Muscle of arm (tissue), 12 donors: ENCODE measurements around the gene MYL6B. TPM values are rescaled to one million over a fixed set of nuclear protein-coding genes. Genes with fewer than 3 reads are reported as not detected.
A peak's percentile ranks its signal among the peaks of the same experiment; 100 is the strongest.
"Not testable (repeated sequence)": the region's sequence is repeated elsewhere in the genome, so short reads cannot be mapped to it uniquely, and the experiment has no call there.

Experiments
- DNase-seq: peaks from one replicate; pipeline ENCODE4 v3.0.0-alpha.2; 2013
- polyA plus RNA-seq, 12 donors: library from polyadenylated mRNA; unstranded; fragments of 120-200 nt; gene quantifications; one replicate each; pipeline ENCODE4 v1.2.1, GENCODE V29; 2013; ENCODE audit not compliant: insufficient read length in 12 of 12

MYL6B gene
- polyA plus RNA-seq, 12 donors, result 364 to 1,212 (median 828) TPM

DNA sequence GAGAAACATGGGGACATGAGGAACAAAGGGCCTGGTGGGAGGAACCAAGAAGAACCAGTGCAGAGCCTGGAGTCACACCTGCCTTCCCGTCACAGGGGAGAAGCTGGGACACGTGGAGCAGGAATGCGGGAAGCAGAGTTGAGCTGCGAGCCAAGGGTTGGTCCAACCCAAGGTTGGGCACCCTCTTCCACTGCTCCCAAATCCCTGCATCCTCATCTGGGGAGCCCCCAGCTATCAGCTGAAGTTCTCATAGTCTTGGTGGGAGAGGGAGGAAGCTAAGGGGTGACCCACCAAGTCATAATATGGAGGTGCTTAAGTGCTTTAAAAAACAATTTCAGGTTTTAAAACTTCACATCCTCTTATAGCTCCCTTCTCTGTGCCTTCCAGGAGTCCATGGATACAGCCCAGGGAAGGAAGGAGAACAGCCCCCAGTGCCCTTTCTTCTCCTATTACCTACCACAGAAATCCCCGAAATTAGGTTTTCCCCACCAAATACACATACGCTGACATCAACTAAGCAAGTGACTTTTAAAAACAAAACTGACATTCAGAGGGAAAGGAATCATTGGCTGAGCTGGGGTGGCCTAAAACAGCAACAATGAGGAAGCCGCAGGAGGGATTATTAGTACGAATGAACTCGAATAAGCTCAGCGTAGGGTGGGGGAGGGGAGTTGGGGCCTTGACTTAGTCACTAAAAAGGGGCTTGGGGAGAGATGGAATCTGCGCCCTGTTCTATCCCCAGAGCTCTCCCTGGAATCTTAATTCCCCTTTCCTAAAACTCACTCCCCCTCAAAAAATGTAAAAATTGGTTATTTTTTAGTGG, 10.3 kb downstream of the MYL6B start:
- DNase-seq, result no peak

GRCh38 chr12:56163533-56164344, 11.4 kb downstream of the MYL6B start:
- DNase-seq, result no peak

- DNase-seq, result no peak
Measured at GRCh38 chr12:56164345-56164729, 11.9 kb downstream of the MYL6B start.

DNA sequence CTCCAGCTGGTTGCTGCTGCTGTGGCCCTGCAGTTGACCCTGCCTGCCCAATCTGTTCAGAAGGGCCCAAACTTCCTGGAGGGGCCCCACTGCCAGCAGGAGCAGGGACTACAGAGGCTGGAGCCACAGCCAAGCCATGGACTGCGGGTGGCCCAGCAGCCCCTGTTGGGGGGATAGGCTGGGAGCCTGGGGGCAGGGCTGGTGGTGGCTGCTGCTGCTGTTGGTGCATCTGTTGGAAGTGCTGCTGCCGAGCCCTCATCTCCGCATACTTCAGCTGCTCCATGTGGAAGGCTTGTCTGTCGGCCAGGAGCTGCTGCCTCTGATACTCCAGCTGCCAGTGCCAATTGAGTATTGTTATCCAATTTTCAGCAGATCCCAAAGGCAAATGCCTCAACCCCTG, 13.0 kb downstream of the MYL6B start:
- DNase-seq, result no peak

DNA sequence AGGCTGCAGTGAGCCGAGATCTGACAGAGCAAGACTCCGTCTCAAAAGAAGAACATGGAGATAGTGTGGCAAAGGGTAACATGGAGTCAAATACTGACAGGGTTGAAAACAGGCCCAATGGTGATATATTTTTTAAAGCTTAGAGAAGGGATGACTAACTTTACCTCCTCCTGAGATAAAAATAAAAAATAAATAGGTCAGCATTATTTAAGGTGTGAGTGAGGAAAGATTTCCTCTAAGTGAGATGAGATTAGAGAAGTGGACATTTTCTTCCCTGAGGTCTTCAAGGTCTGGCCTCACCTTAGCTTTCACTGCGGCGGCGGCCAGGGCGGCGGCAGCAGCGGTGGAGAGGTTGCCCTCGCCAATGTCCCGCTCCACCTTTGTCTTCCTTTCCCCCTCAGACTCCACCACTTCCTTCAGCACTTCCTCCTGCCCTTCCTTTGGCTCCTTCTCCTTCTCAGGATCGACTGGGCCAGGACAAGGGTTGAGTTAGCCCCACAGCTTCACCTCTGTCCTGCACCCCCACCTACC, 16.9 kb downstream of the MYL6B start:
- no peak for DNase-seq

- no peak for DNase-seq
Measured at GRCh38 chr12:56172839-56173238, 20.5 kb downstream of the MYL6B start.

DNA sequence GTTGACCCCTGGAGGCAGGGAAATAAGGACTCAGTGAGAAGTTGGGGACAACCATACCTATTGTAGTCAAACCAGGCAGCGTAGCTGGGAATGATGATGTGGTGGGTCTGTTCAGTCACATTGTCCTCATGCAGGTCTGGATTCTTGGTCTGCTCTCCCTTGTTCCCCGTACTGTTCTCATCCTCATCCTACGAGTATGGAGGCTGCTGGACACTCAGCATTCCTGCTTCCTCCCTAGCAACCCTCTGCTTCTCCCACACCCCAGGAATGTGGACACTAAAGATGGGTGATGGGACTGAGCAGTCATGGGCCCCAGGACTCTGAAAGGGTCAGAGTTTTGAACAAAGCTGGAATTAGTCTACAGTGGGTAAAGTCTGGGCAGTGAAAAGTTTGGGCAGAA, 26.0 kb downstream of the MYL6B start:
- DNase-seq, result no peak

DNA sequence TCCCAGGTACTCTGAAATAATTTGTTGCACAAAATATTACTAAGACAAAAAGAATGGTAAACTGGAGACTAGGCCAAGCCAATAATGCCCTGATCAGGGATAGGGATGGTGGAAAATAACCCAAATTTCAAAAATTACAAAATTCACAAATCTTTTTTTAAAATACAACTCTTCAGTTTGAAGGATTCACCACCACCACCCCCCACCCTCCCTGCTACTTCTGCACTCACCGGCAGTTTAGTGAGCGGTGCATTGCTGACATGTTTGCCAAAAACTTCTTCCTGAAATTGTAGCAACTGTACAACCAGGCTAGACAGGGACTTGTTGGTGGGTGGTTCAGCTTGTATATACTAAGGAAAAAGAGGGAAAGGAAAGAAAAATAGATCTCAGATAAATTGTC, 34.6 kb downstream of the MYL6B start:
- DNase-seq, result no peak

DNA sequence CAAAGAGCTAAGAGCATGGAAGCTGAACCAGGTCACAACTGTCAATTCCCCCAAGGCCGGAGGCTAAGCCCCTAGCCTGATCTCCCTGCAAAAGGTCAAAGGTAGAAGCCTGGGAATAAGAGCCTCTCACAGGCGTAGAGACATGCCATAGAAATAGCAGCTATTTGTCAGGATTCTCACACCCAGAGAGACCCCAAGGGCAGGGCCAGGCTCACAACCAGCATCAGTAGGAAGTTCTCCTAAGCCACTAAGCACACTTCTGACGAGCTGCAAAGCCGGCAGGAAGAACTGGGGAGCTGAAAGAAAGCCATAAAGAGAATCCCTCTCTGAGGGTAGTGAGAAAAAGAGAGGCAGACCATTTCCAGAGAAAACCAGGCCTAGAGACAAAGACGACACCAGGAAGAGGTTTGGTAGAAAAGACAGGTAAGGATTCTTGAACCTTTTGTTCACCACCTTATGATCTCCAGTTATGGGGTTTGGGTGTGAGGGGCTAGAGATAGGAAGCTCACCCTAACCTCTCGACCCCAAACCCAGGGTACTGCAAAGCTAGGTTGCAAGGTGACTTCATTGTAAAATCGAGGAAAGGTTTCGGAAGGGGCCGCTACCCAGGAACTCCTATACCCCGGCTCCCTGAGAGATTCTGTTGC, 35.9 kb downstream of the MYL6B start:
- DNase-seq, result no peak

GRCh38 chr12:56188778-56189098, 36.4 kb downstream of the MYL6B start:
- DNase-seq, result peak; percentile 15

DNA sequence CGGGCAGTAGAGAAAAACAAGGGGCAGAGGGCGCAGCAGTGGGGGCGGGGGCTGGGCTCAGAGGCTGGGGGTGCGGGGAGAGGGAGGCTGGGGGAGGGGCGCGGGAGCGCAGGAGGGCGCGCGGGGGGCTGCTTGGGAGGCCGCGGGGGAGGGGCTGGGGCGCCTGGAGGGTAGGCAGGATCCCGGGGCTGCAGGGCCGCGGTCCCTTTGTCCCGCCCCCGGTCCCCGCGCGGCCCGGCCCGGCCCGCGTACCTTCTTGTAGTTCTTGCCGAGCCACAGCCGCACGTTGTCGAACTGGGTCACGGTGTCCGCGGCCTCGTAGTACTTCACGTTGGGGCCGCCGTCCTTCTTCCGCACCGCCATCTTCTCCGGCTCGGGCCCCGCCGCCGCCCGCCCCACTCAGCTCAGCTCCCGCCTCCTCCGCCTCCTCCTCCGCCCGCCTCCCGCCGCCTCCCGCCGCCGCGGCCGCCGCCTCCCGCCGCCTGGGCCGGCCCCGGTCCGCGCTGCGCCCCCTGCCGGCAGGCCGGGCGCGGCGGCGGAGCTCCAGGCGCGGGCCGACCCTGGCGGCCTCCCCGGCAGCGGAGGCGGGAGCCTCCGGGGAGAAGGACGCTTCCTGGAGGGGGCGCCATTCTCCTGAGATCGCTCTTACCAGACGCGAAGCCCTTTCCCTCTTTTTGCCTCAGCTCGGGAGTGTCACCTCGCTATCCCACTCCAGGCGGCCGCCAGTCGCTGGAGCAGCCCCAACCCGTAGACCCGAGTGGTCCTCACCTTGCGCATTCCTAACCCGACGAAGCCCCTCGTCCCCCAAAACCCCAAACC, 36.9 kb downstream of the MYL6B start, which contains the start of gene SMARCC2:
Gene SMARCC2, minus strand, starts transcription at position 385 of the 819 bp plus-strand sequence. Its CDS starts 22 bp downstream, at position 363.
- DNase-seq, result peak; percentile 88

- peak; percentile 95 for DNase-seq
Measured at GRCh38 chr12:56189918-56190694, 37.7 kb downstream of the MYL6B start.

- no peak for DNase-seq
Measured at GRCh38 chr12:56190695-56191155, 38.3 kb downstream of the MYL6B start.

DNA sequence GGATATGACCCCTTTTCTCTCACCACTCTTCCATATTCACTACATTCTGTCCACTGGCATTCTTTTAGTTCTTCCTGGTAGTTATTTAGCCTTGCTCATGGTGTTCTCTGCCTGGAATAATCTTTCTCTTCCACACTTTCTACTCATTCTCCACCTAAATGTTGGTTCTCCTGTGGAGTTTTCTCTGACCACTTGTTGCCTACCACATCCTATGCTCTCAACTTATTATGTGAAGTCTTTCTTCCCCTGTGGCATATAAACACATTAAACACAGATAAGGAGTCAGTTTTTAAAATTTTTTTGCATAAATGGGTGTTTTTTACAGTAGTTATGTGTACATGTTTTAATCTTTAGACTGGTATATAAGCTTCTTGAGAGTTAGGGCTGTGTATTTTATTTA, 40.2 kb downstream of the MYL6B start:
- no peak for DNase-seq

DNA sequence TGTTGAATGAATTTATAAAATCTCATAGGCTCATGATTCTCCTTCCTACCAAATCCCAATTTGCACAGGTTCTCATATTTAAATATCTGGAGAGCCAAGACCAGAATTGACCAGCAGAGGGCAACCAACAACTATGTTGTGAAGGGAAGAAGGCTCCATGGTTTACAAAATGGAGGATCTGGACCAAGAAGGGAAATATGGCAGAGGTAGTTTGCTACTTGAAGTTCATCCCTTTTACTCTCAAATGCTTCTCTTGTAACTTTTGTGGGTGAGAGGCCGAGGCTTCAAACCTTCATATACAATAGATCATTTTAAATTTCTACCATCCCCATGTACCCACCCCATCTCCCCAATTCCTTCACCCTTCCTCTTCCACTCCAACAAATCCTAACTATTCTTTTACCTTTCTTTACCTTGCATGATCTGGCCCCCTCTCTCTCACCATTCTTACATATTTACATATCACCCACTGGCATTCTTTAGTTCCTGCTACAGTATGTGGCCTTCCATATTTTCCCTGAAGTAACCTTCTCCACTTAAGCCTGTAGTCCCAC, 40.7 kb downstream of the MYL6B start:
- DNase-seq, result peak; percentile 80

GRCh38 chr12:56196818-56197550, 44.6 kb downstream of the MYL6B start:
- not testable (repeated sequence) for DNase-seq

DNA sequence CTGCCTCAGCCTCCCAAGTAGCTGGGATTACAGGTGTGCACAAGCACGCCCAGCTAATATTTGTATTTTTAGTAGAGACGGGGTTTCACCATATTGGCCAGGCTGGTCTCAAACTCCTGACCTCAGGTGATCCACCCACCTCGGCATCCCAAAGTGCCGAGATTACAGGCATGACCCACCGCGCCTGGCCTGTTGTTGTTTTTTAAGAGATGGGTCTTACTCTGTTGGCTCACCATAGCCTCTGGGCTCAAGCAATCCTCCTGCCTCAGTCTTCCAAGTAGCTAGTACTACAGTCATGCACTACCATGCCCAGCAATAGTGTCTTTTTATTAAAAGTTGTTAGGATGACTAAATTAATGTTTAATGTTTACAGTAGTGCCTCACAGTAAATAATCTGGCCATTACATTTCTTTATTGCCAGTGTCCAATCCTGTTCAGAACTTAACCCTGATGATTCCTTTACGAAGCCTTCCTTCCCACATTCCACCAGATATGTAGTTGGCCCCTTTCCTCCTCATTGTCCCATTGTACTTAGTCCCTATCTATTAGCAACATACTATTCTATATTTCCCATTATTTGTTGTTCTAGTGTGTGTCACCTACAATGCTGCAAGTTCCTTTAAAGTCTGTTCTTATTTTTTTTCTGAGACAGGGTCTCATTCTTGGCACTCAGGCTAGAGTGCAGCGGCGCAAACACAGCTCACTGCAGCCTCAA, 45.7 kb downstream of the MYL6B start:
- DNase-seq, result no peak

DNA sequence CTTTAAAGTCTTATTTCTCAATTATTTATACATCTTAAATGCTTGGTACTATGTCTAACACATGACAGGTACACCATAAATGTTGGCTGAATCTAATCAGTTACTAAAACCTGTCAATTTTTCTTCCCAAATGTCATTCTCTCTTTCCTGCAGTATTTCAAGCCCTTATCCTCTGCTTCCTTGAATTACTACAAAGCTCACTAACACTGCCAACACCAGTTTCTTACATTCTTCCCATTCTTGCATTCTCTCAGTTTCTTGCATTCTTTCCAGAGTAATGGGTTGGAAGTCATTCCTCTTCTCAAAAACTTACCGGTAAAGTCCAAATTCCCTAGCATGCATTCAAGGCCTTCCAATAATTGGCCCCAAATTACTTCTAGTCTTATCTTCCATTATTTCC, 46.4 kb downstream of the MYL6B start:
- DNase-seq, result no peak

GRCh38 chr12:56202366-56202765, 50.0 kb downstream of the MYL6B start:
- DNase-seq, result no peak
